GM20000 (cell line): Measurements from ENCODE around the gene FAR2.
"Not testable (repeated sequence)": the region's sequence is repeated elsewhere in the genome, so short reads cannot be mapped to it uniquely, and the experiment has no call there.

Experiments
- DNase-seq: peaks from one replicate; pipeline ENCODE4 v3.0.0; 2012; ENCODE audit warnings: low spot score
- CTCF ChIP-seq: IDR thresholded peaks from 2 replicates; pipeline ENCODE4 v1.5.1; 2012; ENCODE audit warnings: mild to moderate bottlenecking, control low read depth; ENCODE audit errors: extremely low read depth, missing control alignments

FAR2 gene

DNA sequence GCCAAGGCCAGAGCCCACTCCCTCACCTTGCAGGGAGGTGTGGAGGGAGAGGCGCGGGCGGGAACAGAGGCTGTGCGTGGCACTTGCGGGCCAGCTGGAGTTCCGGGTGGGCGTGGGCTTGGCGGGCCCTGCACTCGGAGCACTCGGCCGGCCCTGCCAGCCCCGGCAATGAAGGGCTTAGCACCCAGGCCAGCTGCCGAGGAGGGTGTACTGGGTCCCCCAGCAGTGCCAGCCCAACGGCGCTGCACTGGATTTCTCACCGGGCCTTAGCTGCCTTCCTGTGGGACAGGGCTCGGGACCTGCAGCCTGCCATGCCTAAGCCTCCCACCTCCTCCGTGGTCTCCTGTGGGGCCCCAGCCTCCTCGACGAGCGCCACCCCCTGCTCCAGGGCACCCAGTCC, 107.5 kb downstream of the FAR2 start:
- TF ChIP-seq CTCF, result no peak
- DNase-seq, result no peak

DNA sequence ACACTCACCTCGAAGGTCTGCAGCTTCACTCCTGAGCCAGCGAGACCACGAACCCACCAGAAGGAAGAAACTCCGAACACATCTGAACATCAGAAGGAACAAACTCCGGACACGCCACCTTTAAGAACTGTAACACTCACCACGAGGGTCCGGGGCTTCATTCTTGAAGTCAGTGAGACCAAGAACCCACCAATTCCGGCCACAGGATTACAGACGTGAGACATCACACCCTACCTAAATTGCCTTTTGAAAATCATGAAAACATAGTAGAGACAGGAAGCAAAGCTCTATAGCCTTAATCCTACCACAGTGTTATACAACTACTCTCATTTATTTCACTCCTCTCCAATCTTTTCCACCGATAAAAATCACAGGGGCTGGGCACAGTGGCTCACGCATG, 108.6 kb downstream of the FAR2 start:
- DNase-seq, result not testable (repeated sequence)

GRCh38 chr12:29264424-29264823, 115.3 kb downstream of the FAR2 start:
- TF ChIP-seq CTCF, result no peak
- no peak for DNase-seq

DNA sequence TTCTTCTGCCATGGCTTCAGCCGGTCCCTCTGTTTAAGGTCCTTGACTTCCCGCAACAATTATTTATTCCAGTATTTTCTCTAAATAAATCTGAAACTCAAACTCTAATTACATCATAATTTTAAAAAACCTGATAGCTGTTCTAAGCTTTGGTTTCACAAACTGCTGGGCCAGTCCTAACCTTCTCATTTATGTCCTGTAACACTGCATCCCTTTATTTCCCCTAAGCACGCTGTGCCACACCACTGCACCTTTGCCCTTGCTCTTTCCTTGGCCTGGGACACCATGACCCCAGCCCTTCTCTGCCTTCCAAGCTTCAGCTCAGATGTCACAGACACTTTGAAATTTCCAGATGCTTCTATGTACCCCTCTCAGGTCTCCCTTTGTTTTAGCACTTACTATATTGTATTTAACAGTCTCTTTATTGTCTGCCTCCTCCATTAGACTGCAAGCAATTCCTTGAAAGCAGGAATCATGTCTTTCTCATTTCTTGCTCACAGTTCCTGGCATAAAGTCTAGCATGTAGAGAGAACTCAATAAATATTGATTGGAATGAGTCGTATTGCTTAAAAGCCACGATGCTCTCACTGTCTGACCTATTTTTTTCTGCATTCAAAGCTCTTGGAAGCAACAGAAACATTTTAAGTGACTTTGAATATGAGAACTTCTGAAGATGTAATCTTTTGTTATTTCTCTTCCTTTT, 120.8 kb downstream of the FAR2 start:
- no peak for DNase-seq
- TF ChIP-seq CTCF, result no peak

- no peak for TF ChIP-seq CTCF
- DNase-seq, result no peak
Measured at GRCh38 chr12:29270446-29270845, 121.4 kb downstream of the FAR2 start.

DNA sequence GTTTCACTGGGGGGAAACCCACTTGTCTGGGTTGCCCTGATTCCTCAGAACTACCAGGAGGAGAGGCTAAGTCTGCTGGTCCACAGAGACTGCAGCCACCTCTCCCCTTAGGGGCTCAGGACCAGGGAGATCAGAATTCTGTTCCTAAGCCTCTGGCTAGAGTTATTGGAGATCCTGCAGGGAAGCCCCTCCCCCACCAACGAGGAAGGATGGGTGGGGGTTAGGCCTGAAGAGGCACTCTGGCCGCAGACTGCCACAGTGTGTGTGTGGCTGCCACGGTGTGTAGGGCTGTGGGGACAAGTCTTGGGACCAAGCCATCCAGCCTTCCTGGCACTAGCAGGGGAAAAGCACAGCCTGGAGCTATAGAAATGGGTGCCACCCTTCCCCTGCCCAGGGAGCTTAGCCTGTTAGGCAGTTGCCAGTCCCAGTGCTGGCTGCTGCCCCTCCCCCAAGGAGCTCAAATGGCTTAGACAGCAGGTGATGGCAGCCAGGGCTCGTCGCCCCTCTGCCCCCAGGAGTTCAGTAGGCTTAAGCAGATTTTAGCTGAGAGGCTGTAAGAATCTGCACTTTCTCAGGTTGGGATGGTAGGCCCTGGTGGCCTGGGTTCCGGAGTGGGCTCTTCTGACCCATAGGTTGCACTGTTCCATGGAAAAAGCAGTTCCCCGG, 124.2 kb downstream of the FAR2 start:
- no peak for TF ChIP-seq CTCF
- DNase-seq, result no peak

GRCh38 chr12:29275834-29276233, 126.8 kb downstream of the FAR2 start:
- TF ChIP-seq CTCF, result no peak

GRCh38 chr12:29277231-29277630, 128.2 kb downstream of the FAR2 start:
- TF ChIP-seq CTCF, result no peak
- DNase-seq, result no peak

More at GRCh38 chr12:29275834-29276233, 126.8 kb downstream of the FAR2 start:
- DNase-seq, result no peak
